Osteoblast (primary cell): ENCODE results near the gene LRRC4C. TPM values are rescaled to one million over a fixed set of nuclear protein-coding genes. Genes with fewer than 3 reads are reported as not detected.

Experiments
- DNase-seq: peaks from one replicate; pipeline ENCODE4 v3.0.0; 2011; ENCODE audit warnings: low spot score, mixed read lengths; ENCODE audit not compliant: insufficient read length; ENCODE audit errors: missing footprints
- H2AFZ ChIP-seq: 2 replicates; pipeline ENCODE4 v1.6.0; 2011; ENCODE audit warnings: mild to moderate bottlenecking, low read length
- H3K27ac ChIP-seq: 2 replicates; pipeline ENCODE4 v1.5.1; 2011; ENCODE audit warnings: mild to moderate bottlenecking, low read depth, low read length, moderate library complexity
- H3K27me3 ChIP-seq: 2 replicates; pipeline ENCODE4 v1.6.0; 2012; ENCODE audit warnings: mild to moderate bottlenecking, control low read depth, inconsistent platforms, low read length, moderate library complexity; ENCODE audit not compliant: insufficient read depth
- H3K36me3 ChIP-seq: 2 replicates; pipeline ENCODE4 v1.5.1; 2011; ENCODE audit warnings: mild to moderate bottlenecking, low read length, control low read depth, moderate library complexity; ENCODE audit not compliant: insufficient read depth
- H3K4me1 ChIP-seq: 2 replicates; pipeline ENCODE4 v1.5.1; 2011; ENCODE audit warnings: mild to moderate bottlenecking, low read length, control low read depth, moderate library complexity; ENCODE audit not compliant: insufficient read depth
- H3K4me2 ChIP-seq: 2 replicates; pipeline ENCODE4 v1.6.0; 2011; ENCODE audit warnings: mild to moderate bottlenecking, low read length; ENCODE audit not compliant: insufficient read depth
- H3K4me3 ChIP-seq: fragments of 200-600 bp; sonication (generic); 3 replicates; pipeline ENCODE4 v1.5.1; 2012; ENCODE audit warnings: mild to moderate bottlenecking, low read length, inconsistent platforms; ENCODE audit not compliant: insufficient read depth
- H3K79me2 ChIP-seq: 2 replicates; pipeline ENCODE4 v1.6.0; 2012; ENCODE audit warnings: mild to moderate bottlenecking, low read length, control low read depth, inconsistent platforms; ENCODE audit not compliant: insufficient read depth
- H3K9me3 ChIP-seq: 2 replicates; pipeline ENCODE4 v1.5.1; 2011; ENCODE audit warnings: low read depth, low read length, control low read depth
- H4K20me1 ChIP-seq: 2 replicates; pipeline ENCODE4 v1.6.0; 2012; ENCODE audit warnings: mild to moderate bottlenecking, low read length, control low read depth; ENCODE audit not compliant: insufficient read depth
- CTCF ChIP-seq: IDR thresholded peaks from 2 replicates; pipeline ENCODE4 v1.5.1; 2011; ENCODE audit warnings: mild to moderate bottlenecking, low read depth, low read length, moderate library complexity; ENCODE audit errors: extremely low read depth
- total RNA-seq: library from RNA; depleted of rRNA; stranded (reverse); fragments of >200 nt; gene quantifications from 2 replicates; pipeline ENCODE4 v1.2.3, GENCODE V29; 2012

The LRRC4C gene
- total RNA-seq, 1 donor = 2.2 TPM

GRCh38 chr11:40338739-40339138 is 1120.7 kb downstream of the LRRC4C start:
- Histone ChIP-seq H3K27ac (no peak overlapping the region), H3K4me2 (peak overlapping the region; percentile 29), H3K9me3 (no peaks in the 10 kb centered on the region), H3K27me3 (no peaks in the 10 kb centered on the region), H2AFZ (peak overlapping the region; percentile 58), H3K4me3 (no peak overlapping the region), H3K79me2 (no peaks in the 10 kb centered on the region), H3K36me3 (no peaks in the 10 kb centered on the region), H4K20me1 (no peaks in the 10 kb centered on the region), H3K4me1 (no peaks in the 10 kb centered on the region)
- DNase-seq = peak; percentile 29
- TF ChIP-seq CTCF = no peak

GRCh38 chr11:40338062-40338461 is 1121.4 kb downstream of the LRRC4C start:
- Histone ChIP-seq H3K4me2 (no peak overlapping the region), H3K27ac (no peak overlapping the region), H2AFZ (no peak overlapping the region)

GRCh38 chr11:40337118-40337517 is 1122.3 kb downstream of the LRRC4C start:
- no peak for TF ChIP-seq CTCF
- Histone ChIP-seq H3K27ac (no peak overlapping the region), H2AFZ (peak overlapping the region; percentile 62)

More at GRCh38 chr11:40338062-40338461, 1121.4 kb downstream of the LRRC4C start:
- no peak for TF ChIP-seq CTCF
- Histone ChIP-seq H4K20me1 (no peaks in the 10 kb centered on the region), H3K27me3 (no peaks in the 10 kb centered on the region), H3K4me3 (no peak overlapping the region), H3K36me3 (no peaks in the 10 kb centered on the region), H3K9me3 (no peaks in the 10 kb centered on the region), H3K4me1 (no peaks in the 10 kb centered on the region), H3K79me2 (no peaks in the 10 kb centered on the region)
- no peak for DNase-seq

GRCh38 chr11:40328890-40329614 is 1130.4 kb downstream of the LRRC4C start:
- TF ChIP-seq CTCF = no peak
- DNase-seq = peak; percentile 91
- Histone ChIP-seq H3K4me2 (peak overlapping the region; percentile 25), H3K27me3 (no peaks in the 10 kb centered on the region), H3K4me3 (no peak overlapping the region), H3K36me3 (no peaks in the 10 kb centered on the region), H3K9me3 (no peaks in the 10 kb centered on the region), H3K79me2 (no peaks in the 10 kb centered on the region), H4K20me1 (no peaks in the 10 kb centered on the region), H3K4me1 (peaks cover 9% of the 10 kb centered on the region), H2AFZ (peak overlapping the region; percentile 58), H3K27ac (peak overlapping the region; percentile 74)

More at GRCh38 chr11:40337118-40337517, 1122.3 kb downstream of the LRRC4C start:
- H3K9me3 ChIP-seq = no peaks in the 10 kb centered on the region
- DNase-seq = no peak
- no peaks in the 10 kb centered on the region for H3K4me1 ChIP-seq
- no peak overlapping the region for H3K4me3 ChIP-seq
- H3K36me3 ChIP-seq = no peaks in the 10 kb centered on the region
- H4K20me1 ChIP-seq = no peaks in the 10 kb centered on the region
- H3K4me2 ChIP-seq = peak overlapping the region; percentile 23
- H3K27me3 ChIP-seq = no peaks in the 10 kb centered on the region
- no peaks in the 10 kb centered on the region for H3K79me2 ChIP-seq
